Tibial nerve (tissue), 4 donors: Measurements from ENCODE around the gene HSDL2.

Source experiments
- CTCF ChIP-seq, 5 experiments: fragments of 200-600 bp in 3 of 5; fragments of 450-650 bp in 2 of 5; sonication (generic) in 3 of 5; IDR thresholded peaks; one replicate each; pipeline ENCODE4 v1.5.1; 2016 to 2019; ENCODE audit warnings: antibody characterized with exemption in 5 of 5, mild to moderate bottlenecking in 3 of 5, moderate library complexity in 2 of 5
- EP300 ChIP-seq, 2 donors: sonication (generic); formaldehyde crosslinking; IDR thresholded peaks; one replicate each; pipeline ENCODE4 v1.6.1; 2017; ENCODE audit warnings: antibody characterized with exemption in 2 of 2, mild to moderate bottlenecking in 1 of 2
- POLR2A ChIP-seq, 2 donors: fragments of 450-650 bp; IDR thresholded peaks; one replicate each; pipeline ENCODE4 v1.6.1; 2017; ENCODE audit warnings: antibody characterized with exemption in 2 of 2, mild to moderate bottlenecking in 2 of 2, moderate library complexity in 2 of 2

DNA sequence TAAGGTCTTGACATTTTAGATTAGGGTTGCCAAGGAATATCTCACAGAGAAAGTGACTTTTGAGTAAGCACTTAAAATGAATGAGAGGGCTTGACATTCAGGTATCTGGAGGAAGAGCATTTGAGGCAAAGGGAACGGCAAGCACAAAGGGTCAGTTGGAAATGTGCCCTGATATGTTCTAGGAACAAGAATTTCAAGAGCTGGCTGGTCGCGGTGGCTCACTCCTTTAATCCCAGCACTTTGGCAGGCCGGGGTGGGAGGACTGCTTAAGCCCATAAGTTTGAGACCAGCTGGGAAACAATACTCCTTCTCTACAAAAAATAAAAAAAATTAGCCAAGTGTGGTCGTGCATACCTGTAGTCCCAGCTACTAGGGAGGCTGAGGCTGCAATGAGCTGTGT, 123.3 kb downstream of the HSDL2 start:
- no peak for TF ChIP-seq CTCF (IDR thresholded peaks at IDR 0.05)
- no peak for TF ChIP-seq POLR2A (IDR thresholded peaks at IDR 0.05)
- TF ChIP-seq EP300 (IDR thresholded peaks at IDR 0.05): no peak
